HepG2 (cell line): ENCODE data around the gene MTRR. TPM values are rescaled to one million over a fixed set of nuclear protein-coding genes. Genes with fewer than 3 reads are reported as not detected.
A peak's percentile ranks its signal among the peaks of the same experiment; 100 is the strongest.

Experiments
- CCDC6 ChIP-seq: sonication (generic); formaldehyde crosslinking; IDR thresholded peaks from 2 replicates; pipeline ENCODE4 v1.8.1; 2022; ENCODE audit warnings: mild to moderate bottlenecking, missing genetic modification reagents, moderate library complexity
- GABPB1 ChIP-seq: IDR thresholded peaks from 2 replicates; pipeline ENCODE4 v1.6.1; 2016; ENCODE audit warnings: mild to moderate bottlenecking, missing genetic modification reagents, moderate library complexity, missing compliant biosample characterization
- GLI4 ChIP-seq: sonication (generic); formaldehyde crosslinking; IDR thresholded peaks from 2 replicates; pipeline ENCODE4 v1.5.1; 2020; ENCODE audit warnings: missing genetic modification reagents, mild to moderate bottlenecking, moderate library complexity, borderline replicate concordance
- HCFC1 ChIP-seq: fragments of 150-350 bp; IDR thresholded peaks from 2 replicates; pipeline ENCODE4 v1.6.1; 2014; ENCODE audit warnings: low read depth, low read length
- HNRNPLL ChIP-seq: fragments of 200-400 bp; formaldehyde crosslinking; IDR thresholded peaks from 2 replicates; pipeline ENCODE4 v1.6.1; 2017; ENCODE audit warnings: mild to moderate bottlenecking, low read depth, low read length; ENCODE audit not compliant: poor library complexity, severe bottlenecking
- ISX ChIP-seq: sonication (generic); formaldehyde crosslinking; conservative IDR thresholded peaks from 2 replicates; pipeline ENCODE4 v1.5.0; 2020; ENCODE audit warnings: missing genetic modification reagents
- NFKB2 ChIP-seq: sonication (generic); formaldehyde crosslinking; IDR thresholded peaks from 2 replicates; pipeline ENCODE4 v1.4.0; 2020; ENCODE audit warnings: missing genetic modification reagents, borderline replicate concordance
- RBFOX2 ChIP-seq: fragments of 200-400 bp; formaldehyde crosslinking; IDR thresholded peaks from 2 replicates; pipeline ENCODE4 v1.6.1; 2017; ENCODE audit warnings: low read depth, mild to moderate bottlenecking, low read length
- RNF2 ChIP-seq: fragments of 450-650 bp; conservative IDR thresholded peaks from 2 replicates; pipeline ENCODE4 v1.6.1; 2016; ENCODE audit warnings: low read depth
- RXRB ChIP-seq: IDR thresholded peaks from 2 replicates; pipeline ENCODE4 v1.6.1; 2016; ENCODE audit warnings: borderline replicate concordance, missing genetic modification reagents, missing compliant biosample characterization
- SP2 ChIP-seq: sonication (generic); formaldehyde crosslinking; IDR thresholded peaks from 2 replicates; pipeline ENCODE4 v1.5.1; 2020; ENCODE audit warnings: mild to moderate bottlenecking, missing genetic modification reagents
- THAP11 ChIP-seq: IDR thresholded peaks from 2 replicates; pipeline ENCODE4 v1.6.1; 2016; ENCODE audit warnings: missing biosample characterization, missing genetic modification reagents
- XRCC5 ChIP-seq: fragments of 200-400 bp; formaldehyde crosslinking; optimal IDR thresholded peaks from 2 replicates; pipeline ENCODE3; 2017; ENCODE audit warnings: mild to moderate bottlenecking, low read length
- ZNF235 ChIP-seq: sonication (generic); formaldehyde crosslinking; IDR thresholded peaks from 2 replicates; pipeline ENCODE4 v1.8.1; 2023; ENCODE audit warnings: mild to moderate bottlenecking, missing genetic modification reagents, borderline replicate concordance
- ZNF547 ChIP-seq: sonication (generic); formaldehyde crosslinking; IDR thresholded peaks from 2 replicates; pipeline ENCODE4 v1.5.1; 2020; ENCODE audit warnings: mild to moderate bottlenecking, missing genetic modification reagents
- ZNF713 ChIP-seq: sonication (generic); formaldehyde crosslinking; IDR thresholded peaks from 2 replicates; pipeline ENCODE4 v1.4.0; 2020; ENCODE audit warnings: mild to moderate bottlenecking, missing genetic modification reagents
- polyA plus RNA-seq, 8 experiments: library from polyadenylated mRNA; depleted of rRNA in 3 of 8; stranded (reverse) in 7 of 8; unstranded in 1 of 8; fragments of >200 nt; fragmentation: Illumina TruSeq in 4 of 8; extraction: Trizol in 4 of 8; gene quantifications; 2 replicates each; pipeline versions ENCODE4 v1.2.1 to v1.2.3, GENCODE V29; 2011 to 2016; ENCODE audit warnings: low read depth in 4 of 8, missing spikeins in 1 of 8, mixed read lengths in 1 of 8; ENCODE audit not compliant: insufficient read depth in 1 of 8
- total RNA-seq, 5 experiments: library from RNA; depleted of rRNA; stranded (reverse); fragments of >200 nt; fragmentation: Illumina TruSeq; extraction: Trizol; gene quantifications; 2 replicates each; pipeline ENCODE4 v1.2.3, GENCODE V29; 2016; ENCODE audit warnings: low read depth in 1 of 5
- TF ChIP-seq, protein P1 (sequence below), 2 experiments: fragments of 450-650 bp in 1 of 2; sonication (generic) in 1 of 2; formaldehyde crosslinking in 1 of 2; IDR thresholded peaks; 2 replicates each; pipeline versions ENCODE4 v1.6.1 to v1.8.0; 2016 to 2022; ENCODE audit warnings: antibody characterized with exemption in 1 of 2, mild to moderate bottlenecking in 1 of 2, missing genetic modification reagents in 1 of 2
- TF ChIP-seq, protein P2 (sequence below): sonication (generic); formaldehyde crosslinking; IDR thresholded peaks from 2 replicates; pipeline ENCODE4 v1.5.1; 2020; ENCODE audit warnings: missing genetic modification reagents, mild to moderate bottlenecking, borderline replicate concordance
- TF ChIP-seq, protein P3 (sequence below): sonication (generic); formaldehyde crosslinking; IDR thresholded peaks from 2 replicates; pipeline ENCODE4 v1.4.0; 2020; ENCODE audit warnings: mild to moderate bottlenecking, low read depth, missing genetic modification reagents

Gene MTRR
- total and polyA plus RNA-seq, 2 of the 13 experiments (the other 11 are each of a cell fraction or from before 2014, with no cell fraction given): 39.2 to 59.2 TPM

DNA sequence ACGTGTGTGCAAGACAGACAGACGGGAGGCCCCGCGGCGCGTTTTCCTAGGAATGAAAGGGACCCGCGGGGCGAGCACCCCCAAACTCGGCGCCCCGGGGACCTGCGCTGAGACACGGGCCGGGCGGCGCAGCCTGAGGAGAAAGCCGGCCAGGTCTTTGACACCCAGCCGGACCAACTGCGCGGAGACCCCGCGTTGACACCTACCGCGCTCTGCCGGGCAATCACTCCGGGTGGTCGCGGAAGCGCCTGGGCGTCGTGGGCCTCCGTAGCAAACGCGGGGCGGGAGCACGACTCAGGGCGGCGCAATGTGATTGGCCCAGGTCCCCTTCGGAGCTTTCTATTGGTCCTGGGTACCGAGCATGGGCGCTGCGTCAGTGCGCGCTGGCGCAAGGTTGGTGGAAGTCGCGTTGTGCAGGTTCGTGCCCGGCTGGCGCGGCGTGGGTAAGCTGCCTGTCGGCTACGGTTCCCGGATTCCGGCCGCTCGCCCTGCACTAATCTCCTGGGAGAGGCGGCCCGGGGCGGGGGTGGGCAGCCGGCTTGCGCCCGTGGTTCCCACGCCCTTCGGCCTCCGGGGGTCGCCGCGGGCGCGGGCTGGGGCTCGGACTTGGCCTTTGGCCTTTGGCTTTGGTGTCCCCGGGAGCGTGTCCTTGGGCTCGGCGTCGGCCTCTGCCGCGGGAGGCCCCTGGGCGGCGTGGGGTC is at the start of gene MTRR, which contains the start of gene FASTKD3 (continued):
- TF ChIP-seq, protein P1, sequence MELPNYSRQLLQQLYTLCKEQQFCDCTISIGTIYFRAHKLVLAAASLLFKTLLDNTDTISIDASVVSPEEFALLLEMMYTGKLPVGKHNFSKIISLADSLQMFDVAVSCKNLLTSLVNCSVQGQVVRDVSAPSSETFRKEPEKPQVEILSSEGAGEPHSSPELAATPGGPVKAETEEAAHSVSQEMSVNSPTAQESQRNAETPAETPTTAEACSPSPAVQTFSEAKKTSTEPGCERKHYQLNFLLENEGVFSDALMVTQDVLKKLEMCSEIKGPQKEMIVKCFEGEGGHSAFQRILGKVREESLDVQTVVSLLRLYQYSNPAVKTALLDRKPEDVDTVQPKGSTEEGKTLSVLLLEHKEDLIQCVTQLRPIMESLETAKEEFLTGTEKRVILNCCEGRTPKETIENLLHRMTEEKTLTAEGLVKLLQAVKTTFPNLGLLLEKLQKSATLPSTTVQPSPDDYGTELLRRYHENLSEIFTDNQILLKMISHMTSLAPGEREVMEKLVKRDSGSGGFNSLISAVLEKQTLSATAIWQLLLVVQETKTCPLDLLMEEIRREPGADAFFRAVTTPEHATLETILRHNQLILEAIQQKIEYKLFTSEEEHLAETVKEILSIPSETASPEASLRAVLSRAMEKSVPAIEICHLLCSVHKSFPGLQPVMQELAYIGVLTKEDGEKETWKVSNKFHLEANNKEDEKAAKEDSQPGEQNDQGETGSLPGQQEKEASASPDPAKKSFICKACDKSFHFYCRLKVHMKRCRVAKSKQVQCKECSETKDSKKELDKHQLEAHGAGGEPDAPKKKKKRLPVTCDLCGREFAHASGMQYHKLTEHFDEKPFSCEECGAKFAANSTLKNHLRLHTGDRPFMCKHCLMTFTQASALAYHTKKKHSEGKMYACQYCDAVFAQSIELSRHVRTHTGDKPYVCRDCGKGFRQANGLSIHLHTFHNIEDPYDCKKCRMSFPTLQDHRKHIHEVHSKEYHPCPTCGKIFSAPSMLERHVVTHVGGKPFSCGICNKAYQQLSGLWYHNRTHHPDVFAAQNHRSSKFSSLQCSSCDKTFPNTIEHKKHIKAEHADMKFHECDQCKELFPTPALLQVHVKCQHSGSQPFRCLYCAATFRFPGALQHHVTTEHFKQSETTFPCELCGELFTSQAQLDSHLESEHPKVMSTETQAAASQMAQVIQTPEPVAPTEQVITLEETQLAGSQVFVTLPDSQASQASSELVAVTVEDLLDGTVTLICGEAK (IDR thresholded peaks at IDR 0.05): no peak
- TF ChIP-seq, protein P1 (CRISPR knock-in tag; IDR thresholded peaks at IDR 0.05): peak; percentile 60
- TF ChIP-seq ZNF713 (CRISPR knock-in tag) (0 out of 2 replicates have a peak, but pooled peaks have one; percentile 59), SP2 (CRISPR knock-in tag) (peak; percentile 96), HNRNPLL (peak; percentile 91), RBFOX2 (peak; percentile 94), THAP11 (CRISPR knock-in tag) (peak; percentile 88), ZNF547 (peak; percentile 93), XRCC5 (peak; percentile 22), ISX (peak; percentile 36), GABPB1 (peak; percentile 89), ZNF235 (CRISPR knock-in tag) (0 out of 2 replicates have a peak, but pooled peaks have one; percentile 49), GLI4 (CRISPR knock-in tag) (peak; percentile 72; the same call in 1 of the 2 replicates), CCDC6 (CRISPR knock-in tag) (0 out of 2 replicates have a peak, but pooled peaks have one; percentile 30), HCFC1 (peak; percentile 9; the same call in 1 of the 2 replicates), RNF2 (0 out of 2 replicates have a peak, but pooled peaks have one; percentile 25), RXRB (peak; percentile 27; the same call in 1 of the 2 replicates), NFKB2 (CRISPR knock-in tag) (peak; percentile 45; the same call in 1 of the 2 replicates)
- TF ChIP-seq, protein P2, sequence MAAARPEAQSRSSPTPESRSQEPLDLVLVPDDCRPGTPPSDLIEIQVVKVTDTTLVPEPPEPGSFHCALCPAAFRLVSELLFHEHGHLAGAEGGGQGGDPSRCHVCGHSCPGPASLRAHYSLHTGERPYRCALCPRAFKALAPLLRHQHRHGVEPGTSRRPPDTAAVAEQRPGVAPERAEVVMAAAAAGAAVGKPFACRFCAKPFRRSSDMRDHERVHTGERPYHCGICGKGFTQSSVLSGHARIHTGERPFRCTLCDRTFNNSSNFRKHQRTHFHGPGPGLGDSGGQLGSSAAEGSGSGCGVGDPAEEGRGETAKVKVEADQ (CRISPR knock-in tag): peak; percentile 72; the same call in 1 of the 2 replicates
- TF ChIP-seq, protein P3, sequence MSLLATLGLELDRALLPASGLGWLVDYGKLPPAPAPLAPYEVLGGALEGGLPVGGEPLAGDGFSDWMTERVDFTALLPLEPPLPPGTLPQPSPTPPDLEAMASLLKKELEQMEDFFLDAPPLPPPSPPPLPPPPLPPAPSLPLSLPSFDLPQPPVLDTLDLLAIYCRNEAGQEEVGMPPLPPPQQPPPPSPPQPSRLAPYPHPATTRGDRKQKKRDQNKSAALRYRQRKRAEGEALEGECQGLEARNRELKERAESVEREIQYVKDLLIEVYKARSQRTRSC: no peak
